HAP-1 (cell line): ENCODE measurements around the gene NUMB.

Source experiments
- DNase-seq, 2 experiments: peaks; one replicate each; pipeline ENCODE4 v3.0.0-alpha.2; 2016 to 2020; ENCODE audit warnings: low spot score in 2 of 2
- H3K27me3 ChIP-seq: fragments of 250-450 bp; sonication (Bioruptor Pico); 2 replicates; pipeline ENCODE4 v1.5.1; 2020; ENCODE audit warnings: low read depth, mild to moderate bottlenecking, moderate library complexity
- H3K36me3 ChIP-seq: fragments of 250-450 bp; sonication (Bioruptor Pico); replicated peaks from 2 replicates; pipeline ENCODE4 v1.5.1; 2020; ENCODE audit warnings: mild to moderate bottlenecking
- H3K4me1 ChIP-seq: fragments of 250-450 bp; sonication (Bioruptor Pico); 2 replicates; pipeline ENCODE4 v1.5.1; 2020; ENCODE audit warnings: mild to moderate bottlenecking
- H3K4me3 ChIP-seq: fragments of 250-450 bp; sonication (Bioruptor Pico); 2 replicates; pipeline ENCODE4 v1.5.1; 2020; ENCODE audit warnings: mild to moderate bottlenecking, moderate library complexity
- H3K9me3 ChIP-seq: fragments of 250-450 bp; sonication (Bioruptor Pico); 2 replicates; pipeline ENCODE4 v1.5.1; 2020; ENCODE audit warnings: mild to moderate bottlenecking, moderate library complexity
- in situ Hi-C: fragments of 300-500 bp; cut with MboI; formaldehyde crosslinking; loops from 3 replicates; pipeline ENCODE4 v1.14.3; 2020; ENCODE audit warnings: low sequenced_read_pairs, inconsistent platforms, mixed read lengths

The NUMB gene

DNA sequence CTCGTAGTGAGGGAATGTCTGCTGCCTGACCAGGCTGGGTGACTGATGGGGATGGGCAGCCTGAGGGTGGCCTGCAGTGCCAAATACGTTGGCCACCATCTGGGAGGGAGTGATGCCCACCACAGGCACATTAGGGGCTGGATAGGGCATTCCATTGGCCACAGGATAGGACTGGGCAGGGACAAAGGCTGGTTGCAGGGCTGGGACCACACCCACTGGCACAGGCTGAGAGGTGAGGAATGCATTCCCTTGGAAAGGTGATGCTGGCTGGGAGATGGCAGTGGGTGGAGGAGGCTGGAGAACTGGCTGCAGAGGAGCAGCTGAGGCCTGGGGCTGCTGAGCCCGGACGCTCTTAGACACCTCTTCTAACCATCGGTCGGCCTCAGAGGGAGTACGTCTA is 181.5 kb downstream of the NUMB start:
- no peak for DNase-seq
- in situ Hi-C loops, result no loop called here
- Histone ChIP-seq H3K4me3 (no peak overlapping the region), H3K4me1 (peaks cover 9% of the 10 kb centered on the region), H3K27me3 (no peaks in the 10 kb centered on the region), H3K36me3 (peaks cover 42% of the 10 kb centered on the region), H3K9me3 (no peaks in the 10 kb centered on the region)

GRCh38 chr14:73273799-73274198 is 184.5 kb downstream of the NUMB start:
- Histone ChIP-seq H3K9me3 (no peaks in the 10 kb centered on the region), H3K36me3 (peaks cover 35% of the 10 kb centered on the region), H3K27me3 (no peaks in the 10 kb centered on the region), H3K4me1 (peaks cover 1% of the 10 kb centered on the region), H3K4me3 (no peak overlapping the region)
- no peak for DNase-seq
- in situ Hi-C loops, result no loop called here

DNA sequence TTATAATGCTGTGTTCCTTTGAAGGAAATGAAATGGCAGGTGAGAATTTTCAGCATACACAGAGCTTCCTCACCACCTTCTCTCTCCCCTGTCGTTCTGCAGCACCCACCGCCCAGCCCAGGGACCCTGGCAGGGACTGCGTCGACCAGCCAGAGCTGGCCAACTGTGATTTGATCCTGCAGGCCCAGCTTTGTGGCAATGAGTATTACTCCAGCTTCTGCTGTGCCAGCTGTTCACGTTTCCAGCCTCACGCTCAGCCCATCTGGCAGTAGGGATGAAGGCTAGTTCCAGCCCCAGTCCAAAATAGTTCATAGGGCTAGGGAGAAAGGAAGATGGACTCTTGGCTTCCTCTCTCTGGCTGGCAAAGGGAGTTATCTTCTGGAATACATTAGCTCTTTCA is 186.0 kb downstream of the NUMB start:
- H3K36me3 ChIP-seq, result peaks cover 42% of the 10 kb centered on the region
- H3K9me3 ChIP-seq, result no peaks in the 10 kb centered on the region
- H3K4me1 ChIP-seq, result no peaks in the 10 kb centered on the region
- no peaks in the 10 kb centered on the region for H3K27me3 ChIP-seq
- DNase-seq, result no peak
- H3K4me3 ChIP-seq, result no peak overlapping the region
- in situ Hi-C loops, result no loop called here

- in situ Hi-C loops, result no loop called here
- DNase-seq, result no peak
- Histone ChIP-seq H3K4me1 (no peaks in the 10 kb centered on the region), H3K4me3 (no peak overlapping the region), H3K36me3 (peaks cover 30% of the 10 kb centered on the region), H3K27me3 (no peaks in the 10 kb centered on the region), H3K9me3 (no peaks in the 10 kb centered on the region)
Observed at GRCh38 chr14:73269729-73270531, 188.4 kb downstream of the NUMB start.

- in situ Hi-C loops, result no loop called here
- no peak for DNase-seq
- Histone ChIP-seq H3K27me3 (no peaks in the 10 kb centered on the region), H3K9me3 (no peaks in the 10 kb centered on the region), H3K36me3 (peaks cover 23% of the 10 kb centered on the region), H3K4me3 (no peak overlapping the region), H3K4me1 (no peaks in the 10 kb centered on the region)
Observed at GRCh38 chr14:73267474-73267873, 190.9 kb downstream of the NUMB start.

DNA sequence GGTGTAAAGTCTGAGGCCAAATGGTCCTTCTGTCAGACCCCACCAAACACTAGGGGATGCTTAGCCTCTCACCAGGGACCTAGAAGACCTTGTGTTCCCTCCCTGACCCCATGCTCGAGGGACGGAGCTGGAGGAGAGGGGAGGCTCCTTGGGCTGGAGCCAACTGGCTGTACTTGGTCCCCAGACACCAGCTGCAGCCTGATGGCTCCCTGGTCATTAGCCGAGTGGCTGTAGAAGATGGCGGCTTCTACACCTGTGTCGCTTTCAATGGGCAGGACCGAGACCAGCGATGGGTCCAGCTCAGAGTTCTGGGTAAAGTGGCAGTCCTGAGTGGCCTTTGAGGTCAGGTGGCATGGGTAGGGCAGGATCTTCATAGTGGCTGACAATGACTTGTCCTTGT is 192.0 kb downstream of the NUMB start:
- DNase-seq, result no peak
- Histone ChIP-seq H3K4me1 (no peaks in the 10 kb centered on the region), H3K4me3 (no peak overlapping the region), H3K36me3 (peaks cover 16% of the 10 kb centered on the region), H3K27me3 (no peaks in the 10 kb centered on the region), H3K9me3 (no peaks in the 10 kb centered on the region)
- in situ Hi-C loops, result no loop called here

DNA sequence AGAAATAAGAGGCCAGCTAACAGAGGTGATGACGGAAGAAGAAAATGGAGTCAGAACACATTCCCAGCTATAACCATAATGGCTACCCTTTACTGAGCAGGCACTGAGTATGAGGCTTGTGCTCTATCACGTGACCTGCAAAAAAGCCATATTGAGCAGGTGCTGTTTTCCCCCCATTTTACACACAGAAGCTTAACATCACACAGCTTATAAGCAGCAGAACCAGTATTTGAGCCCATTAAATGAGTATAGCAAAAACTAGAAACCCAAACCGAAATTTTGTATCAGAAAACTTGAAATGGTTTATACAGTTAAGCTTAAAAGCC is 192.7 kb downstream of the NUMB start:
- Histone ChIP-seq H3K4me3 (no peak overlapping the region), H3K4me1 (no peaks in the 10 kb centered on the region), H3K27me3 (no peaks in the 10 kb centered on the region), H3K36me3 (peaks cover 16% of the 10 kb centered on the region), H3K9me3 (no peaks in the 10 kb centered on the region)
- no peak for DNase-seq
- in situ Hi-C loops, result no loop called here

GRCh38 chr14:73264885-73265720 is 193.2 kb downstream of the NUMB start:
- H3K36me3 ChIP-seq, result peaks cover 16% of the 10 kb centered on the region
- H3K27me3 ChIP-seq, result no peaks in the 10 kb centered on the region
- H3K4me3 ChIP-seq, result no peak overlapping the region
- in situ Hi-C loops, result no loop called here
- H3K9me3 ChIP-seq, result no peaks in the 10 kb centered on the region
- DNase-seq, result no peak
- no peaks in the 10 kb centered on the region for H3K4me1 ChIP-seq

DNA sequence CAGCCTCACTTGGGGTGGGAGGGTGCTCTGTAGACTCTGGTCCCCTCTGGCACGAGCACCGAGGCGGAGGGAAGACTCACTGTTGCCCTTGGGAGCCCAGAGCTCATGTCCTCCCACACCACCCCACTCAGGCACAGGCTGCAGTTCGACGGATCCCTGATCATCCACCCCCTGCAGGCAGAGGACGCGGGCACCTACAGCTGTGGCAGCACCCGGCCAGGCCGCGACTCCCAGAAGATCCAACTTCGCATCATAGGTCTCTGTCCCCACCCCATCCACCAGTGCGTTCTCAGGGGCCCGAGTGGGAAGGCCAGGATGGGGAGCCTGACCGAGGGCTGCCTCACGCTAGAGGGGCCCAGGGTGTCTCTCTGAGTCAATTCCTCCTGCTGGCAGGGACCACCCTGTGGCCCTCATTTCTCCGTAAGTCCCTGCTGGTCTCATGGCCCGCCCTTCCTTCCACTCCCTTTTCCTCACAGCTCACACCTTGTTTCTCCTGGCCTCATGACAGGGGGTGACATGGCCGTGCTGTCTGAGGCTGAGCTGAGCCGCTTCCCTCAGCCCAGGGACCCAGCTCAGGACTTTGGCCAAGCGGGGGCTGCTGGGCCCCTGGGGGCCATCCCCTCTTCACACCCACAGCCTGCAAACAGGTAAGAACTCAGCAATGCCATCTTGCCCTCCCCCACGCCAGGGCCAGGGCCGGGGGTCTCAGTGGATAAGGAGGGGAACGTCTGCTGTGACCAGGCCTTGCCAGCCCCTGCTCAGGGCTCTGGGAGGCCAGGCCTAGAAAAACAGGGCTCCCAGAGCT is 194.1 kb downstream of the NUMB start:
- Histone ChIP-seq H3K4me3 (no peak overlapping the region), H3K27me3 (no peaks in the 10 kb centered on the region), H3K4me1 (no peaks in the 10 kb centered on the region), H3K9me3 (no peaks in the 10 kb centered on the region), H3K36me3 (peaks cover 16% of the 10 kb centered on the region)
- no peak for DNase-seq
- in situ Hi-C loops, result no loop called here

GRCh38 chr14:73263606-73264005 is 194.7 kb downstream of the NUMB start:
- no peaks in the 10 kb centered on the region for H3K4me1 ChIP-seq
- H3K4me3 ChIP-seq, result no peak overlapping the region
- no peaks in the 10 kb centered on the region for H3K27me3 ChIP-seq
- no peaks in the 10 kb centered on the region for H3K9me3 ChIP-seq
- in situ Hi-C loops, result no loop called here
- peaks cover 13% of the 10 kb centered on the region for H3K36me3 ChIP-seq
- no peak for DNase-seq

DNA sequence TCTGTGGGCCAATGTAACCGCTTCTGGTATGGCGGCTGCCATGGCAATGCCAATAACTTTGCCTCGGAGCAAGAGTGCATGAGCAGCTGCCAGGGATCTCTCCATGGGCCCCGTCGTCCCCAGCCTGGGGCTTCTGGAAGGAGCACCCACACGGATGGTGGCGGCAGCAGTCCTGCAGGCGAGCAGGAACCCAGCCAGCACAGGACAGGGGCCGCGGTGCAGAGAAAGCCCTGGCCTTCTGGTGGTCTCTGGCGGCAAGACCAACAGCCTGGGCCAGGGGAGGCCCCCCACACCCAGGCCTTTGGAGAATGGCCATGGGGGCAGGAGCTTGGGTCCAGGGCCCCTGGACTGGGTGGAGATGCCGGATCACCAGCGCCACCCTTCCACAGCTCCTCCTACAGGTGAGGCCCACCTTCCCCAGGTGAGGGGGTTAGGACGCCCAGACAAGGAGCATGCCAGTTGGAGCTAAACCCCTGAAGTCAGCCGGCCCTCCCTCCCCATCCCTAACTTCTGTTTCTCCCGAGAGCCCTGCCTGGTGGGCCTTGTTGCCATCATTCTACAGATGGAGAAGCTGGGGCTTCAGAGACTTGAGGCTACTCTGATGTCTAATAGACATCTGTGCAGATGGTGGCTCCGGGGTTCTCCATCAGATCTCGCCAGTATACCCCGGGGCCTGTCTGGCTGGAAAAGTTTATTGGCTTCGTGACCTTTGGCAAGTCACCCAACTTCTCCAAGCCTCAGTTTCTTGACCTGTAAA is 195.7 kb downstream of the NUMB start:
- DNase-seq, result no peak
- peaks cover 6% of the 10 kb centered on the region for H3K36me3 ChIP-seq
- H3K4me3 ChIP-seq, result no peak overlapping the region
- no peaks in the 10 kb centered on the region for H3K9me3 ChIP-seq
- H3K27me3 ChIP-seq, result no peaks in the 10 kb centered on the region
- no peaks in the 10 kb centered on the region for H3K4me1 ChIP-seq
- in situ Hi-C loops, result no loop called here

DNA sequence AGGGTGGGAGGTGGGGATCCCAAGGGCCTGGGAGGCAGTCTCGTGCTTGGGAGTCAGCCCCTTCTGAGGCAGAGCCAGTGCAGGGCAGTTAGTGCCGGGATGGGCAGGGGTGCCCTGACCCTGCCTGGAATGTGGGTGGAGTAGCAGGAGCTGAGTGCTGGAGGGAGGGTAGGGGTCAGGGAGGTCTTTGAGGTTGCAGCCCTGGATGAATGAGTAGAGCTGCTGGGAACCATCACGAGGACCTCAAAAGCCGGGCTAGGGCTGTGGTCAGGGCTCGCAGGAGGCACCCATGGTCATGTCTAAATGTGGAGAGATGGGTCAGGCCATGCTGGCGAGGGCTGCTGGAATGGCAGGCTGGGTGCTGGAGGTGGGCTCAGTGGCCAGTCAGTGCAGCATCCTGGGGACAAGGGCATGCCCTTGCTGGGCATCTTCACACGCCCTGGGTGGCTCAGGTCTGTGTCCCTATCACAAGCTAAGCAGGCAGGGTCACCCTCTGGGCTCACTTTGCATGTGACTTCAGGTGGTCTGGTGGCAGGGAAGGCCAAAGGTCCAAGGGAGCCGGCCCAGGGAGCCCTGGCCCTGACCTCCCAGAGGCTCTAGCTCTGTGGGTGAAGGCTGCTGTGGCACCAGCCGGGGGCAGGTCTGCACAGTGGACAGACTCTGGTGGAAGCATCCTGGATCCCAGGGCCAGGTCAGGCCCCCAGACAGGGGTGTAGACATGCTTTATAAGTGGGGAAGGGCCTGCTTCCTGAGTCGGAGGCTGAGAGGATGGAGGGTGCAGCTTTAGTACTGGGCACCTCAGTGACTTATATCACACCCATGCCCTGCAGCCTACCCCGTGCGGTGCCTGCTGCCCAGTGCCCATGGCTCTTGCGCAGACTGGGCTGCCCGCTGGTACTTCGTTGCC is 196.6 kb downstream of the NUMB start:
- H3K36me3 ChIP-seq, result peaks cover 6% of the 10 kb centered on the region
- no peak for DNase-seq
- in situ Hi-C loops, result no loop called here

More for the DNA sequence above, 196.6 kb downstream of the NUMB start:
- Histone ChIP-seq H3K4me1 (no peaks in the 10 kb centered on the region), H3K9me3 (no peaks in the 10 kb centered on the region), H3K27me3 (no peaks in the 10 kb centered on the region), H3K4me3 (no peak overlapping the region)
